GM23338 (cell line): ENCODE results near the gene EPHB1. TPM values are rescaled to one million over a fixed set of nuclear protein-coding genes. Genes with fewer than 3 reads are reported as not detected.

Experiments
- ATAC-seq: fragments of 200-7000 bp; cut with Tn5 transposase; 3 replicates; pipeline ENCODE4 v1.9.1; 2020
- DNase-seq: peaks from one replicate; pipeline ENCODE4 v3.0.0-alpha.2; 2015; ENCODE audit warnings: low spot score
- H2AFZ ChIP-seq: fragments of 200-600 bp; sonication (generic); 2 replicates; pipeline ENCODE4 v1.8.0; 2016; ENCODE audit warnings: antibody characterized with exemption, mild to moderate bottlenecking, moderate library complexity
- H3F3A ChIP-seq: fragments of 200-600 bp; sonication (generic); replicated peaks from 2 replicates; pipeline ENCODE4 v1.8.0; 2017; ENCODE audit warnings: antibody characterized with exemption, mixed run types, low read depth
- H3K27ac ChIP-seq: fragments of 200-600 bp; sonication (generic); 2 replicates; pipeline ENCODE4 v1.6.1; 2016; ENCODE audit warnings: low read depth
- H3K27me3 ChIP-seq: fragments of 200-600 bp; sonication (generic); 2 replicates; pipeline ENCODE4 v1.8.0; 2016; ENCODE audit warnings: mild to moderate bottlenecking, mixed run types, moderate library complexity; ENCODE audit not compliant: insufficient read depth
- H3K36me3 ChIP-seq: fragments of 200-600 bp; sonication (generic); 2 replicates; pipeline ENCODE4 v1.8.0; 2016; ENCODE audit warnings: mild to moderate bottlenecking; ENCODE audit not compliant: insufficient read depth
- H3K4me1 ChIP-seq: fragments of 200-600 bp; sonication (generic); 2 replicates; pipeline ENCODE4 v1.8.0; 2016; ENCODE audit warnings: mild to moderate bottlenecking, moderate library complexity; ENCODE audit not compliant: insufficient read depth
- H3K4me2 ChIP-seq: fragments of 200-600 bp; sonication (generic); 2 replicates; pipeline ENCODE4 v1.7.1; 2017; ENCODE audit warnings: mixed run types
- H3K4me3 ChIP-seq: fragments of 200-600 bp; sonication (generic); 2 replicates; pipeline ENCODE4 v1.6.1; 2016; ENCODE audit warnings: mixed run types
- H3K79me2 ChIP-seq: fragments of 200-600 bp; sonication (generic); replicated peaks from 2 replicates; pipeline ENCODE4 v1.8.0; 2017; ENCODE audit warnings: mild to moderate bottlenecking; ENCODE audit not compliant: insufficient read depth
- H3K9me2 ChIP-seq: fragments of 200-600 bp; sonication (generic); 2 replicates; pipeline ENCODE4 v1.8.0; 2017; ENCODE audit not compliant: insufficient read depth
- H4K20me1 ChIP-seq: fragments of 200-600 bp; sonication (generic); replicated peaks from 2 replicates; pipeline ENCODE4 v1.8.0; 2017; ENCODE audit warnings: mild to moderate bottlenecking; ENCODE audit not compliant: insufficient read depth
- H3K27ac Mint-ChIP-seq: 2 replicates; pipeline ENCODE4 v1.8.0; 2020; ENCODE audit warnings: inconsistent platforms, mild to moderate bottlenecking, moderate library complexity, mixed read lengths
- H3K27me3 Mint-ChIP-seq: 3 replicates; pipeline ENCODE4 v1.8.0; 2022; ENCODE audit warnings: low read depth, mild to moderate bottlenecking, moderate library complexity, mixed read lengths, inconsistent platforms; ENCODE audit not compliant: insufficient read depth, poor library complexity
- H3K36me3 Mint-ChIP-seq: 3 replicates; pipeline ENCODE4 v1.8.0; 2021; ENCODE audit warnings: low read depth, mild to moderate bottlenecking, inconsistent platforms, moderate library complexity, mixed read lengths
- H3K4me1 Mint-ChIP-seq: 3 replicates; pipeline ENCODE4 v1.8.0; 2020; ENCODE audit warnings: mild to moderate bottlenecking, inconsistent platforms, mixed read lengths
- H3K4me3 Mint-ChIP-seq: 3 replicates; pipeline ENCODE4 v1.8.0; 2021; ENCODE audit warnings: moderate library complexity, mild to moderate bottlenecking, inconsistent platforms, mixed read lengths
- H3K9me3 Mint-ChIP-seq: 3 replicates; pipeline ENCODE4 v1.8.0; 2020; ENCODE audit warnings: moderate library complexity, mild to moderate bottlenecking, inconsistent platforms, mixed read lengths
- CREB1 ChIP-seq: fragments of 250-450 bp; sonication (Bioruptor Pico); IDR thresholded peaks from 2 replicates; pipeline ENCODE4 v1.5.0; 2020; ENCODE audit warnings: low read depth, mild to moderate bottlenecking, moderate library complexity
- CTCF ChIP-seq, 2 experiments: fragments of 200-600 bp in 1 of 2; sonication (generic) in 1 of 2; conservative IDR thresholded peaks; 2 replicates each; pipeline versions ENCODE4 v1.5.1 to v1.6.1; 2016 to 2017; ENCODE audit warnings: antibody characterized with exemption in 2 of 2, low read depth in 2 of 2, mild to moderate bottlenecking in 2 of 2, moderate library complexity in 1 of 2
- ETS1 ChIP-seq: IDR thresholded peaks from 2 replicates; pipeline ENCODE4 v1.6.1; 2016; ENCODE audit warnings: antibody characterized with exemption
- EZH2 ChIP-seq: fragments of 200-600 bp; sonication (generic); IDR thresholded peaks from one replicate; pipeline ENCODE4 v1.8.0; 2017; ENCODE audit warnings: antibody characterized with exemption, mild to moderate bottlenecking, low read depth; ENCODE audit not compliant: unreplicated experiment
- EZH2phosphoT487 ChIP-seq: fragments of 200-600 bp; sonication (generic); IDR thresholded peaks from one replicate; pipeline ENCODE4 v1.8.1; 2018; ENCODE audit warnings: antibody characterized with exemption; ENCODE audit not compliant: unreplicated experiment
- JUNB ChIP-seq: IDR thresholded peaks from one replicate; pipeline ENCODE4 v1.6.1; 2016; ENCODE audit warnings: antibody characterized with exemption; ENCODE audit not compliant: unreplicated experiment
- NANOG ChIP-seq: IDR thresholded peaks from 2 replicates; pipeline ENCODE4 v1.6.1; 2016; ENCODE audit warnings: antibody characterized with exemption, borderline replicate concordance
- POLR2AphosphoS5 ChIP-seq: IDR thresholded peaks from 2 replicates; pipeline ENCODE4 v1.6.1; 2016; ENCODE audit warnings: antibody characterized with exemption, low read depth
- REST ChIP-seq: IDR thresholded peaks from one replicate; pipeline ENCODE4 v1.6.1; 2018; ENCODE audit warnings: antibody characterized with exemption; ENCODE audit not compliant: unreplicated experiment
- STAT1 ChIP-seq: IDR thresholded peaks from one replicate; pipeline ENCODE4 v1.6.1; 2016; ENCODE audit warnings: antibody characterized with exemption; ENCODE audit not compliant: unreplicated experiment
- ZNF114 ChIP-seq: fragments of 250-450 bp; sonication (Bioruptor Pico); IDR thresholded peaks from 2 replicates; pipeline ENCODE4 v1.5.0; 2020; ENCODE audit warnings: mild to moderate bottlenecking, moderate library complexity
- ZNF331 ChIP-seq: fragments of 250-450 bp; sonication (Bioruptor Pico); IDR thresholded peaks from 2 replicates; pipeline ENCODE4 v1.5.0; 2020; ENCODE audit warnings: low read depth, mild to moderate bottlenecking, moderate library complexity
- polyA plus RNA-seq: library from polyadenylated mRNA; unstranded; fragments of >200 nt; fragmentation: Nextera tagmentation; extraction: Ambion mirVana; gene quantifications from 2 replicates; pipeline ENCODE4 v1.2.1, GENCODE V29; 2016
- total RNA-seq: library from RNA; depleted of rRNA; stranded (reverse); fragments of >200 nt; shearing (Covaris generic); gene quantifications from 2 replicates; pipeline ENCODE4 v1.2.3, GENCODE V29; 2014

The EPHB1 gene
- total and polyA plus RNA-seq, 2 experiments from 2014 or later: 2.7 to 5.2 TPM

GRCh38 chr3:134847349-134847748, 52.3 kb downstream of the EPHB1 start:
- no peak overlapping the region for H3K4me3 Mint-ChIP-seq

GRCh38 chr3:134849561-134849960, 54.5 kb downstream of the EPHB1 start:
- Mint-ChIP-seq H3K9me3 (no peaks in the 10 kb centered on the region), H3K27ac (no peak overlapping the region), H3K27me3 (peaks cover 6% of the 10 kb centered on the region), H3K36me3 (no peaks in the 10 kb centered on the region), H3K4me1 (peaks cover 20% of the 10 kb centered on the region), H3K4me3 (no peak overlapping the region)
- H3K79me2 ChIP-seq: no peaks in the 10 kb centered on the region
- H4K20me1 ChIP-seq: no peaks in the 10 kb centered on the region
- no peak overlapping the region for H3K27ac ChIP-seq
- H3K4me2 ChIP-seq: no peak overlapping the region
- no peaks in the 10 kb centered on the region for H3K9me2 ChIP-seq
- ATAC-seq (no peak), DNase-seq (no peak)
- 0 out of 2 replicates have a peak, but pooled peaks cover 4% of the 10 kb centered on the region for H3K4me1 ChIP-seq
- no peaks in the 10 kb centered on the region for H3F3A ChIP-seq
- no peak overlapping the region for H2AFZ ChIP-seq
- H3K4me3 ChIP-seq: no peak overlapping the region
- H3K36me3 ChIP-seq: no peaks in the 10 kb centered on the region
- no peaks in the 10 kb centered on the region for H3K27me3 ChIP-seq
- TF ChIP-seq EZH2phosphoT487 (no peak), ZNF114 (no peak), NANOG (no peak), CREB1 (CRISPR knock-in tag) (no peak), ZNF331 (CRISPR knock-in tag) (no peak), JUNB (no peak), REST (no peak), STAT1 (no peak)

More at GRCh38 chr3:134847349-134847748, 52.3 kb downstream of the EPHB1 start:
- DNase-seq (no peak), ATAC-seq (no peak)
- Mint-ChIP-seq H3K27me3 (peaks cover 2% of the 10 kb centered on the region), H3K9me3 (peaks cover 2% of the 10 kb centered on the region; the same call in 1 of the 3 replicates), H3K27ac (no peak overlapping the region), H3K4me1 (peaks cover 20% of the 10 kb centered on the region), H3K36me3 (no peaks in the 10 kb centered on the region)
- Histone ChIP-seq H3K36me3 (no peaks in the 10 kb centered on the region), H3K4me2 (no peak overlapping the region), H3K27ac (no peak overlapping the region), H3K4me3 (no peak overlapping the region), H4K20me1 (no peaks in the 10 kb centered on the region), H3K4me1 (0 out of 2 replicates have a peak, but pooled peaks cover 4% of the 10 kb centered on the region), H3K79me2 (no peaks in the 10 kb centered on the region), H3K9me2 (no peaks in the 10 kb centered on the region), H3F3A (no peaks in the 10 kb centered on the region), H2AFZ (no peak overlapping the region), H3K27me3 (no peaks in the 10 kb centered on the region)
- TF ChIP-seq CTCF (conservative IDR thresholded peaks at IDR 0.05; ENCODE audit: low read depth in 2 of 2) (no peak), EZH2 (no peak), CREB1 (CRISPR knock-in tag) (no peak), EZH2phosphoT487 (no peak), ZNF331 (CRISPR knock-in tag) (no peak), ETS1 (no peak), NANOG (no peak), POLR2AphosphoS5 (no peak)
